Parathyroid adenoma (tissue), 2 donors: ENCODE measurements around the gene DDI2.
"Not testable (repeated sequence)": the region's sequence is repeated elsewhere in the genome, so short reads cannot be mapped to it uniquely, and the experiment has no call there.

Source experiments
- H2AFZ ChIP-seq: fragments of 300-600 bp; sonication (generic); one replicate; pipeline ENCODE4 v1.7.0; 2017; ENCODE audit warnings: antibody characterized with exemption, mild to moderate bottlenecking
- H3K27ac ChIP-seq: fragments of 300-600 bp; sonication (generic); one replicate; pipeline ENCODE4 v1.7.0; 2017
- H3K27me3 ChIP-seq: fragments of 300-600 bp; sonication (generic); one replicate; pipeline ENCODE4 v1.7.0; 2017; ENCODE audit warnings: low read length; ENCODE audit not compliant: control insufficient read depth, insufficient read depth
- H3K36me3 ChIP-seq: fragments of 300-600 bp; sonication (generic); one replicate; pipeline ENCODE4 v1.7.0; 2017; ENCODE audit warnings: low read length; ENCODE audit not compliant: control insufficient read depth, insufficient read depth
- H3K4me1 ChIP-seq: fragments of 300-600 bp; sonication (generic); one replicate; pipeline ENCODE4 v1.7.0; 2017; ENCODE audit warnings: control low read depth
- H3K4me2 ChIP-seq: fragments of 300-600 bp; sonication (generic); one replicate; pipeline ENCODE4 v1.7.0; 2017; ENCODE audit warnings: low read length
- H3K4me3 ChIP-seq: fragments of 300-600 bp; sonication (generic); one replicate; pipeline ENCODE4 v1.7.0; 2017; ENCODE audit warnings: low read depth, low read length
- H3K79me2 ChIP-seq: fragments of 300-600 bp; sonication (generic); one replicate; pipeline ENCODE4 v1.7.0; 2017; ENCODE audit warnings: control low read depth
- H3K9ac ChIP-seq: fragments of 300-600 bp; sonication (generic); one replicate; pipeline ENCODE4 v1.7.0; 2017; ENCODE audit warnings: mild to moderate bottlenecking
- H3K9me3 ChIP-seq: fragments of 300-600 bp; sonication (generic); one replicate; pipeline ENCODE4 v1.7.0; 2017; ENCODE audit warnings: low read length; ENCODE audit not compliant: control insufficient read depth
- TF ChIP-seq, protein P1 (sequence below): fragments of 300-600 bp; sonication (generic); IDR thresholded peaks from one replicate; pipeline ENCODE4 v1.7.0; 2017; ENCODE audit warnings: antibody characterized with exemption, mild to moderate bottlenecking
- donor health status: primary hyperparathyroidism.

DDI2 gene

GRCh38 chr1:15640667-15641066 is 23.4 kb downstream of the DDI2 start:
- Histone ChIP-seq H2AFZ (no peak overlapping the region), H3K79me2 (peaks cover 4% of the 10 kb centered on the region), H3K36me3 (no peaks in the 10 kb centered on the region), H3K9ac (no peak overlapping the region), H3K27me3 (no peaks in the 10 kb centered on the region), H3K4me2 (no peak overlapping the region), H3K9me3 (no peaks in the 10 kb centered on the region), H3K4me1 (no peaks in the 10 kb centered on the region), H3K4me3 (no peak overlapping the region), H3K27ac (no peak overlapping the region)
- TF ChIP-seq, protein P1, sequence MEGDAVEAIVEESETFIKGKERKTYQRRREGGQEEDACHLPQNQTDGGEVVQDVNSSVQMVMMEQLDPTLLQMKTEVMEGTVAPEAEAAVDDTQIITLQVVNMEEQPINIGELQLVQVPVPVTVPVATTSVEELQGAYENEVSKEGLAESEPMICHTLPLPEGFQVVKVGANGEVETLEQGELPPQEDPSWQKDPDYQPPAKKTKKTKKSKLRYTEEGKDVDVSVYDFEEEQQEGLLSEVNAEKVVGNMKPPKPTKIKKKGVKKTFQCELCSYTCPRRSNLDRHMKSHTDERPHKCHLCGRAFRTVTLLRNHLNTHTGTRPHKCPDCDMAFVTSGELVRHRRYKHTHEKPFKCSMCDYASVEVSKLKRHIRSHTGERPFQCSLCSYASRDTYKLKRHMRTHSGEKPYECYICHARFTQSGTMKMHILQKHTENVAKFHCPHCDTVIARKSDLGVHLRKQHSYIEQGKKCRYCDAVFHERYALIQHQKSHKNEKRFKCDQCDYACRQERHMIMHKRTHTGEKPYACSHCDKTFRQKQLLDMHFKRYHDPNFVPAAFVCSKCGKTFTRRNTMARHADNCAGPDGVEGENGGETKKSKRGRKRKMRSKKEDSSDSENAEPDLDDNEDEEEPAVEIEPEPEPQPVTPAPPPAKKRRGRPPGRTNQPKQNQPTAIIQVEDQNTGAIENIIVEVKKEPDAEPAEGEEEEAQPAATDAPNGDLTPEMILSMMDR: no peak

DNA sequence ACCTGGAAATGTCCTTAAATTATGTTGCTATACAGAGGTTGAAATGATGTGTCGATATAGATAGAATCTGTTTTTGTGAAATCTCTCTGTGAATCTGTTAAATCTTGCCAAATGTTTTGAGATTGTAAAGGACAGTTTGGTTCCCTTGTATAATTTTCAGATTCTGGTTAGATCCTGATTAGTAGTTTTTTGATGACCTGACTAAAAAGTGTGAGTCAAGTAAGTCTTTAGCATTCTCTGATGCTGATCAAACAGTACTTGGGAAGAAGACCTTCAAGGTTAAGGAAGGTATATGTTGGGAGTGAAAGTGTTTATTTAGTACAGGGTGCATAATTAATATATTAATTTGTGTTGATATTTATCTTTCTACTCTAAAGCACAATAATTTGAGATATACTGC is 32.7 kb downstream of the DDI2 start:
- H3K36me3 ChIP-seq: no peaks in the 10 kb centered on the region
- no peak overlapping the region for H3K4me2 ChIP-seq
- no peak overlapping the region for H2AFZ ChIP-seq
- H3K4me1 ChIP-seq: peaks cover 6% of the 10 kb centered on the region
- no peaks in the 10 kb centered on the region for H3K79me2 ChIP-seq
- H3K27ac ChIP-seq: no peak overlapping the region
- H3K4me3 ChIP-seq: no peak overlapping the region
- H3K9ac ChIP-seq: no peak overlapping the region
- H3K27me3 ChIP-seq: no peaks in the 10 kb centered on the region
- no peaks in the 10 kb centered on the region for H3K9me3 ChIP-seq
- TF ChIP-seq, protein P1: no peak

DNA sequence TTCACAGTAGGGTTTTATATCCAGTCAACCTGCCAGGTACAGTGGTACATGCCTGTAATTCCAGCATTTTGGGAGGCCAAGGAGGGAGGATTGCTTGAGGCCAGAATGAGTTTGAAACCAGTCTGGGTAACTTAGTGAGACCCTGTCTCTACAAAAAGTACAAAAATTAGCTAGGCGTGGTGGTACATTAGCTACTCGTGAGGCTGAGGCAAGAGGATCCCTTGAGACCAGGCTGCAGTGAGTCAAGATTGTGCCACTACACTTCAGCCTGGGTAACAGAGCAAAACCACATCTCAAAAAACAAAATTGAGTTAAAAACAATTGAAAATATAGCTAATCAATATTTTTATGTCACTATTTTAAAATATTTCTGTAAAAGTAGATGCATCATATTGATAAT is 33.2 kb downstream of the DDI2 start:
- no peaks in the 10 kb centered on the region for H3K27me3 ChIP-seq
- H3K4me3 ChIP-seq: no peak overlapping the region
- no peak overlapping the region for H3K9ac ChIP-seq
- no peak overlapping the region for H3K27ac ChIP-seq
- H2AFZ ChIP-seq: no peak overlapping the region
- H3K4me2 ChIP-seq: no peak overlapping the region
- no peaks in the 10 kb centered on the region for H3K9me3 ChIP-seq
- no peaks in the 10 kb centered on the region for H3K79me2 ChIP-seq
- no peaks in the 10 kb centered on the region for H3K36me3 ChIP-seq
- TF ChIP-seq, protein P1: no peak
- peaks cover 6% of the 10 kb centered on the region for H3K4me1 ChIP-seq

- H3K27me3 ChIP-seq, H3K27ac ChIP-seq, H3K4me1 ChIP-seq, H3K9ac ChIP-seq, H2AFZ ChIP-seq, H3K9me3 ChIP-seq, H3K4me2 ChIP-seq, H3K4me3 ChIP-seq, H3K79me2 ChIP-seq, H3K36me3 ChIP-seq: not testable (repeated sequence)
Observed at GRCh38 chr1:15652130-15652529, 34.9 kb downstream of the DDI2 start.

GRCh38 chr1:15654091-15654690 is 36.9 kb downstream of the DDI2 start:
- H3K79me2 ChIP-seq: no peaks in the 10 kb centered on the region
- no peaks in the 10 kb centered on the region for H3K27me3 ChIP-seq
- no peak overlapping the region for H3K4me2 ChIP-seq
- H3K27ac ChIP-seq: no peak overlapping the region
- TF ChIP-seq, protein P1: no peak
- no peaks in the 10 kb centered on the region for H3K9me3 ChIP-seq
- no peak overlapping the region for H3K9ac ChIP-seq
- no peak overlapping the region for H2AFZ ChIP-seq
- H3K36me3 ChIP-seq: no peaks in the 10 kb centered on the region
- H3K4me1 ChIP-seq: peaks cover 8% of the 10 kb centered on the region
- H3K4me3 ChIP-seq: no peak overlapping the region
